Stimulated activated CD8-positive, alpha-beta memory T cell treated with anti-CD3 and anti-CD28 coated beads, Interleukin-4, amount 100 ng/mL, for 4 hours (primary cell): ENCODE data around the gene TRIM63.

Experiments
- DNase-seq, 2 donors: peaks; one replicate each; pipeline ENCODE4 v3.0.0-alpha.2; 2020; ENCODE audit warnings: low read depth in 2 of 2, low spot score in 1 of 2

The TRIM63 gene

DNA sequence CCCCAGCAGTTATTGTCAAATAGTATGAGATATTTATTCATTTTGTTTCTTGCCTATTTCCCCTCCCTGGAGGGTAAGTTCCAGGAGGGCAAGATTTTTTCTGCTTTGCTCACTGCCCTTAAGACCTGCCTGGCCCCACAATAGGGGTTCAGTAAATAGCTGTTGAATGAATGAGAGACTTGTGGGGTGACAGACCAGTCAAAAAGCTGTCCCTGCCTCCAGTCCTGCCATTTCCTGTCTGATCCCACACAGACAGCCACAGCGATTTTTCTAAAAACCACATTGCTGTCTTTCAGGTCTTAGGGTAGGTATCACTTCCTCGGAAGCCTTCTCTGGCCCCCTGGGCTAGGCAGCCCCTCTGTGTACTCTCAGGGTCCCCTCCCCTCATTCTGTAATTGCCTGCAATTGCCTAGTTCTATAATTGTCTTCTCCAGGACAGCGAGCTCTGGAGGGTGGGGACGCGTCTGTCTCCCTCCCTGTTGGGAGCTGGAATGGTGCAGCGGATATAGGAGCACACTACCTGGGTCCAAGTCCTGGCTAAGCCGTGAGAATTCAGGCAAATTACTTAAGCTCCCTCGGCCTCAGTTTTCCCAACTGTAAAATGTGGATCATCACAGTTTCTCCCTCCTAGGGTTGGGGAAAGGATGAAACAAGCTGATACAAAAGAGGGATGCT is 47.7 kb downstream of the TRIM63 start:
- no peak for DNase-seq

- no peak for DNase-seq
Measured at GRCh38 chr1:26017606-26018005, 49.8 kb downstream of the TRIM63 start.

DNA sequence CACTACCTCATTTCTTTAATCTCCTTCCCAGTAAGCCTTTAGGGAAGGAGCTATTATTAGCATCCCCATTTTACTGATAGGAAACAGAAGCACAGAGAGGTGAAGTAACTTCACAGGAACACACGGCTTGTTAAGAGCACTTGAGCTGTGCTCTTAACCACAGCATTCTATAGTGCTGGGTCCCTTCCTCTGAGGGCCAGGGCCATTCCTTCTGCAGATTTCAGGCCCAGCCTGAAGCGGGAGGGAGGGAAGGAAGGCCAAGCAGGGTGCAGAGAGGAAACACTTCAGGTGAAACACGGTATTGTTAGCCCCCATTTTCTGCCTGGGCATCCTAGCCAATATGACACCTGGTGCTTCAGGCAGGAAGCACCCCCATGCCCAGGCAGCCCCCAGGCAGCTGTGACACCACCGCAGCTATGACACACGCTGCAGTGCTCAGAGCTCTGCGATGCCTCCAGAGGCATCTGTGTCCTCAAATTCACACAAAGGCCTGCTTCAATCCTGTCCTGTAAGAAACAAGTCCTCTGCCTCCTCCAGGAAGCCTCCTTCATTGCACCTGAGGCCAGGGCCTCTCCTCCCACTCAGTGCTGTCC is 50.4 kb downstream of the TRIM63 start:
- DNase-seq, result no peak

DNA sequence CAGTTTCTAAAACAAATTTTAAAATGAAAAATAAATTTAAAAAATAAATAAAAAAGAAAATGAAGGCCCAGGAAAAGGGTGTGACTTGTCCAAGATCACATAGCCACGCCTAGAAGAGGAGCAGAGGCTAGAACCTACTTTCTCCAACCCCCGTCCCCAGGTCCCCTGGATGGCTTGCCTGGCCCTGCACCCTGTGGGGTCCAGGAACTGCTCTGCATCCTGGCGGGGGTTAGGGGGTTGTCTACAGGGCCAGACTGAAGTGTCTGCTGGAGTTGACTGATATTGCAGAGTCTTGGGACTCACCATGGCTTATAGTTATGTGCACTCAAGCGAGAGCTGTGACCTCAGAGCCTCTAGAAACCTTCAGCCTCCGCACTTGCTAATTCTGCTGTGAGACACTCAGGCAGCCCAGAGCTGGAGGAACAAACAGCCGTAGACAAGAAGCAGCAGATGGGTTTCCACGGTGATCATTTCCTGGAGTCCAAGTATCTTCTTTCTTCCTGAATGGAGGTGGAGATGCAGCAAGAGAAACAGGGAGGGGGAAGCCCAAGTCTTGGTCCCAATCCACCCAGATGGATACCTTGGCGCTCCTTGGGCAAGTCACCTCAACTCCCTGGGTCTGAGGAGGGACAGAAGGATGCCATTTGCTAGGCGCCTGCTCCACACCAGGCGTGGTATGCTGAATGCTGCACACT is 51.0 kb downstream of the TRIM63 start:
- no peak for DNase-seq

DNA sequence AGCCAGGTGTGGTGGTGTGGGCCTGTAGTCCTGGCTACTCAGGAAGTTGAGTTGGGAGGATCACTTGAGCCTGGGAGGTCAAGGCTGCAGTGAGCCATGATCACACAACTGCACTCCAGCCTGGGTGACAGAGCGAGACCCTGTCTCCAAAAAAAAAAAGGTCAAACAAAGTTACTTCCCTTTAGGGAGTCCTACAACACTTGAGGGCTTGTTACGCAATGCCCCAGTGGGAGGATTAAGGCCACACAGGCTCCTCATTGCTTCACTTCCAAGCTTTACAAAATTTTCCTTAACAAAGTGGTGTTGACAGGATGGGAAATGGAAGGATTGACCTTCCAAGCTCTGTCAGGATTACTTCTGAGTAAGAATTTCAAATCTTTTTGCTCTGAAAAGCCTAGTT is 52.1 kb downstream of the TRIM63 start:
- DNase-seq, result no peak

DNA sequence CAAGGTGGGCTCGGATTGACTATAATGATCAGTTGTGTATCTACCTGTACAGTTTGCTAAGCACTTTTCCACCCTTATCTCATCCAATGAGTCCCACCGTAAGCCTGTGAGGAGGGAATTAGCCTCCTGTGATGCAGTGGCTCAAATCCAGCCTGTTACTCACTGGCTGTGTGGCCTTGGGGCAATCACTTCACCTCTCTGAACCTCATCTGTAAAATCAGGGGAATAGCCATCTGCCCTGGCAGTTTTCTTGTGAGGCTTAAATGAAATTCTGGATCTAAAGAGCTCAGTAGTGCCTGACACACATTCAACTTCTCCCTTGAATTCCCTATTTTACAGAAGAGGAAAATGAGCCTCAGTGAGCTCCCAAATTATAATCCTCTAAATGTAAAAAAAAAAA is 53.3 kb downstream of the TRIM63 start:
- no peak for DNase-seq

- DNase-seq, result no peak
Measured at GRCh38 chr1:26012864-26013263, 54.6 kb downstream of the TRIM63 start.

GRCh38 chr1:26010825-26011224 is 56.6 kb downstream of the TRIM63 start:
- no peak for DNase-seq

DNA sequence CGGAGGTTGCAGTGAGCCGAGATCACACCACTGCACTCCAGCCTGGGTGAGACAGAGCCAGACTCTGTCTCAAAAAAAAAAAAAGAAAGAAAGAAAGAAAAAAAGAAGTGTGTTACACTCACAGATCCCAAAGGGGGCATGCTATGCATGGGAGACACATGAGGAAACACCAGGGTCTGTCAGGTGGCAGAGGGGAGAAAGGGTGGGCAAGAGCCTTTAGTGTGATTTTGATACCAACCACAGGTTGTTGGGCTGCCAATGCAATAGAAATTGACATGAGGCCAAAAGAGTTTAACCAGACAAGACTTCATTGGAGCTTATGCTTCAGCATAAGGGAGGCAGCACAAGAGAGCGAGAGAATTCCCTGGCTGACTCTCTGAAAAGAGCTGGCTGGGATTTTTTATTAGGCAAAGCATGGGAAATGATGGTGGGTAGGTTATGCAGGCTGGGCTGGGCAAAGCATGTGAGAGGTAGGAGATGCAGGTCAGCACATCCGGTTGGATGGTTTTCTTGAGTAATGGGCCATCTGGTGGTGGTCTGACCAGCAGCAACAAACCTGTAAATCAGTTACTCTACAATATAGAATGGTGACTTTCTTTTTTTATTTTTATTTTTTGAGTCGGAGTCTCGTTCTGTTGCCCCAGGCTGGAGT is 57.5 kb downstream of the TRIM63 start:
- no peak for DNase-seq

DNA sequence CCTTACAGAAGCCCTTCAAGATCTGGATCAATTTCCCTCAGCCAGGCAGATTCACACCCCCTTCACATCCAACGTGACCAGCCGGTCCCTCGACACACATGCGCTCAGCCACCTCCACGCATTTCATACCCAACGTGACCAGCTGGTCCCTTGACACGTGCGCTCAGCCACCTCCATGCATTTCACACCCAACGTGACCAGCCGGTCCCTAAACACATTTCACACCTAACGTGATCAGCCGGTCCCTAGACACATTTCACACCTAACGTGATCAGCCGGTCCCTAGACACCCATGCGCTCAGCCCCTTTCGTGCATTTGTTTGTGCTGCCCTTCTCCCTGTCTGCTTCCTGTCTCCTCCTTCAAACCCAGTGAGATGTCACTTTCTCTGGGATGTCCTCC is 60.7 kb downstream of the TRIM63 start:
- DNase-seq, result no peak

GRCh38 chr1:26005434-26006105 is 61.9 kb downstream of the TRIM63 start:
- DNase-seq, result no peak

DNA sequence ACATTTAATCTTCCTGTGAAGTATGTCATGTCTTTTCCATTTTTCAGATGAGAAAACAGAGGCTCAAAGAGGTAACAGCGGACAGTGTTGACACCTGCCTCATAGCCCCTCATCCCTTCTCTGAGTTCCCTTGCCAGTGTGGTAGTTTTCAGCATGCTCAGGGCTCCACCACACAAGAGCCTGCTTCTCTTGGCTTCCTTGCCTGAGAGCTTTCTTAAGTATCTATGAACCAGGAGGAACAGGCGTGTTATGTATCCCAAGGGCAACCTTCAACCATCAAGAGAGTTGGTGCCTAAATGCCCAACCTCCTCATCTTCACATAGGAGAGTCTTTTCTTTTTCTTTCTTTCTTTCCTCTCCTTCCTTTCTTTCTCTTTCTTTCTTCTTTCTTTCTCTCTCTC is 63.7 kb downstream of the TRIM63 start:
- no peak for DNase-seq

GRCh38 chr1:26003262-26003661 is 64.2 kb downstream of the TRIM63 start:
- DNase-seq, result no peak
